Measurements from ENCODE around the gene FKBP1A.

Gene FKBP1A

GRCh38 chr20:1323256-1323655 lies 69.6 kb downstream of the FKBP1A start:
- Histone ChIP-seq H3K27ac (no peak overlapping the region), H4K20me1 (ENCODE audit: insufficient read depth) (no peaks in the 10 kb centered on the region), H3K9ac (no peak overlapping the region), H3K79me2 (ENCODE audit: insufficient read depth, low read depth) (peaks cover 27% of the 10 kb centered on the region), H3K27me3 (ENCODE audit: insufficient read depth, low read depth) (no peaks in the 10 kb centered on the region), H2AFZ (ENCODE audit: low read depth) (no peak overlapping the region), H3K36me3 (ENCODE audit: insufficient read depth) (no peaks in the 10 kb centered on the region), H3K4me3 (IDR thresholded peaks at IDR 0.05; ENCODE audit: insufficient read depth, low read depth, low read length) (no peak overlapping the region), H3K4me1 (ENCODE audit: low read depth, poor library complexity, severe bottlenecking) (peaks cover 26% of the 10 kb centered on the region), H3K4me2 (no peak overlapping the region)
- TF ChIP-seq CTCF (conservative IDR thresholded peaks at IDR 0.05; ENCODE audit: low read depth, low read length), result no peak

- Histone ChIP-seq H3K4me2 (no peak overlapping the region), H3K27ac (no peak overlapping the region)
These were observed 70.2 kb downstream of the FKBP1A start for GRCh38 chr20:1322511-1323245.

GRCh38 chr20:1321654-1321939 lies 71.3 kb downstream of the FKBP1A start:
- H2AFZ ChIP-seq (ENCODE audit: low read depth), result no peak overlapping the region
- TF ChIP-seq CTCF (conservative IDR thresholded peaks at IDR 0.05; ENCODE audit: low read depth, low read length), result no peak

More at GRCh38 chr20:1322511-1323245, 70.2 kb downstream of the FKBP1A start:
- TF ChIP-seq CTCF (conservative IDR thresholded peaks at IDR 0.05; ENCODE audit: low read depth, low read length), result no peak
- Histone ChIP-seq H3K27me3 (ENCODE audit: insufficient read depth, low read depth) (no peaks in the 10 kb centered on the region), H4K20me1 (ENCODE audit: insufficient read depth) (no peaks in the 10 kb centered on the region), H3K79me2 (ENCODE audit: insufficient read depth, low read depth) (peaks cover 24% of the 10 kb centered on the region), H2AFZ (ENCODE audit: low read depth) (no peak overlapping the region), H3K4me1 (ENCODE audit: low read depth, poor library complexity, severe bottlenecking) (peaks cover 32% of the 10 kb centered on the region), H3K4me3 (IDR thresholded peaks at IDR 0.05; ENCODE audit: insufficient read depth, low read depth, low read length) (no peak overlapping the region), H3K36me3 (ENCODE audit: insufficient read depth) (no peaks in the 10 kb centered on the region), H3K9ac (no peak overlapping the region)

GRCh38 chr20:1320902-1321653 lies 71.8 kb downstream of the FKBP1A start:
- no peaks in the 10 kb centered on the region for H3K27me3 ChIP-seq (ENCODE audit: insufficient read depth, low read depth)
- no peaks in the 10 kb centered on the region for H4K20me1 ChIP-seq (ENCODE audit: insufficient read depth)
- no peak overlapping the region for H3K27ac ChIP-seq
- peaks cover 8% of the 10 kb centered on the region for H3K79me2 ChIP-seq (ENCODE audit: insufficient read depth, low read depth)
- H2AFZ ChIP-seq (ENCODE audit: low read depth), result no peak overlapping the region
- peaks cover 27% of the 10 kb centered on the region for H3K4me1 ChIP-seq (ENCODE audit: low read depth, poor library complexity, severe bottlenecking)
- no peak overlapping the region for H3K4me2 ChIP-seq
- no peak overlapping the region for H3K9ac ChIP-seq
- no peak for TF ChIP-seq CTCF (conservative IDR thresholded peaks at IDR 0.05; ENCODE audit: low read depth, low read length)
- no peak overlapping the region for H3K4me3 ChIP-seq (IDR thresholded peaks at IDR 0.05; ENCODE audit: insufficient read depth, low read depth, low read length)
- no peaks in the 10 kb centered on the region for H3K36me3 ChIP-seq (ENCODE audit: insufficient read depth)

More at GRCh38 chr20:1321654-1321939, 71.3 kb downstream of the FKBP1A start:
- no peaks in the 10 kb centered on the region for H3K27me3 ChIP-seq (ENCODE audit: insufficient read depth, low read depth)
- H3K4me1 ChIP-seq (ENCODE audit: low read depth, poor library complexity, severe bottlenecking), result peaks cover 32% of the 10 kb centered on the region
- H3K9ac ChIP-seq, result no peak overlapping the region
- no peak overlapping the region for H3K27ac ChIP-seq
- H3K4me3 ChIP-seq (IDR thresholded peaks at IDR 0.05; ENCODE audit: insufficient read depth, low read depth, low read length), result no peak overlapping the region
- no peaks in the 10 kb centered on the region for H3K36me3 ChIP-seq (ENCODE audit: insufficient read depth)
- H3K79me2 ChIP-seq (ENCODE audit: insufficient read depth, low read depth), result peaks cover 13% of the 10 kb centered on the region
- H4K20me1 ChIP-seq (ENCODE audit: insufficient read depth), result no peaks in the 10 kb centered on the region
- no peak overlapping the region for H3K4me2 ChIP-seq
